ENCODE data around the gene WIPF2.

The WIPF2 gene

DNA sequence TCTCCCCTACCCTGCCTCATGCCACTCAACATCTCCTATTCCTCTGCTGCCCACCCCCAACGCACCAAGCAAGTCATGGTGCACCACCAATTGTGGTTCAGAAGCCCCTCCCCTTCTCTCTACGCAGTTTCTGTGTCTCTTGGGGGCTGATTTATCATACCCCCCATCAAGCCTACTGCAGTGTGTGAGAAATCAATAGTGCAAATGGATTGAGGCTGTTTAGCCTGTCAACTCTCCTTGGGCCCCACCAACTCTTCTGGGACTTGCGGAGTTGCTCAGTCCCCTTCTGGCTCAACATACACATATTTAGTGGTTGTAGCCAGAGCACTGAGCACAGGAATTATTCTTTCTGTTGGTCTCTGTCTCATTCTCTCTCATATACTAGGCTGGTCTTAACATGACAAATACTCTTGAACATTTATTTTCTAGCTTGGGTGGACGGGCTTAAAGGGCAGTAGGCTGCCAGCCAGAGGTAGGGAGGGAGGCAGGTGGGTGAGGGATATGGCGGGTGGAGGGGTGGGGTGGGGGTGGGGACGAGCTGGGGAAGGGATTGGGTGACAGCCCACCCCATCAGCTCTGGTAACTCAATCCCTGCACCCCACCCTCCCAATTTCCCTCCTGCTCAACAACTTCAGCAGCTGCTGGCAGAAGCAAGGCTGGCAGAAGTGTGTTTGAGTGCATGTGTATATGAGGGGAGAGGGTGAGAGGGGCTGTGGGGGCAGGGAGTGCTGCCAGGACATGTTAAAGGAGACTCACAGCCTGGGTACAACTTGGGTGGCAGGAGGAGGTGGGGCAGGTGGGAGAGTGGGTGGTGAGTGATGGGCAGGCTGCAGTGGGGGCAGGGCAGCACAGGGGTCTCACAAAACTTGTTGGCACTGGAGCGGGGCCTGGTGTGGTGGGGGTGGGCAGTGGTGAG is 94.8 kb downstream of the WIPF2 start:
- no peak for DNase-seq (ENCODE audit: low read depth in 3 of 3)

DNA sequence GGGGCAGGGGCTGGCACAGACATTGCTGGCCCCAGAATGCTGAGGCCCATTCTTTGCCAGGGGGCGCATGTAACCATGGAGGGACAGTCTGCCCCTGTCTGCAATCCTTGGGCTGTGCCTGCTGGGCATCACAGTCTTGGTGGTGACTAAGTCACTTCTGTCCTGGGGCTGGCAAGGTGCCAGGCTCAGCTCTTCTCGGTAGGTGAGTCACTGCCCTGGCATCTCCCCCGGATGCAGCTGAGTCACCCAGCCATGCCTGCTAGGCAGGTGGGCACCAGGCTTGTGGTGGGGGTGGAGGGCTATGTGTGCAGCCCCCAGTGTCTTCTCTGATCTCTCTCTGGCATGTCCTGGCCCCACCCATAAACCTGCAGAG is 95.5 kb downstream of the WIPF2 start:
- DNase-seq (ENCODE audit: low read depth in 3 of 3), result peak; percentile 68 to 89 (median 83)

DNA sequence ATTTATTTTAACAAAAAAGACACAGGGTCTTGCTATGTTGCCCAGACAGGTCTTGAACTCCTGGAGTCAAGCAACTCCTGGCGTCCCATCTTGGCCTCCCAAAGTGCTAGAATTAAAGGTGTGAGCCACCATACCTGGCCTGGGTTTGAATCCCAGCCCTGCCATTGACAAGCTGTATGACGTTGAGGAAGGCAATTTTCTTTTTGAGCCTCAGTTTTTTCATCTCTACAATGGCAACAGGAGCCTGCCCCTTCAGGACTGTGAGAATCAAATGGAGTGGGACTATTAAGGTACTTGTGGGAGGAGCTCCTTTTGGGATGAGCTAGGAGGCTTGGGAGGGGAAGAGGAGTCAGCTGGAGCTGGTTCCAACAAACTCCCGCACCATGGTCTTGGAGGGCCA is 96.1 kb downstream of the WIPF2 start:
- no peak for DNase-seq (ENCODE audit: low read depth in 3 of 3)

DNA sequence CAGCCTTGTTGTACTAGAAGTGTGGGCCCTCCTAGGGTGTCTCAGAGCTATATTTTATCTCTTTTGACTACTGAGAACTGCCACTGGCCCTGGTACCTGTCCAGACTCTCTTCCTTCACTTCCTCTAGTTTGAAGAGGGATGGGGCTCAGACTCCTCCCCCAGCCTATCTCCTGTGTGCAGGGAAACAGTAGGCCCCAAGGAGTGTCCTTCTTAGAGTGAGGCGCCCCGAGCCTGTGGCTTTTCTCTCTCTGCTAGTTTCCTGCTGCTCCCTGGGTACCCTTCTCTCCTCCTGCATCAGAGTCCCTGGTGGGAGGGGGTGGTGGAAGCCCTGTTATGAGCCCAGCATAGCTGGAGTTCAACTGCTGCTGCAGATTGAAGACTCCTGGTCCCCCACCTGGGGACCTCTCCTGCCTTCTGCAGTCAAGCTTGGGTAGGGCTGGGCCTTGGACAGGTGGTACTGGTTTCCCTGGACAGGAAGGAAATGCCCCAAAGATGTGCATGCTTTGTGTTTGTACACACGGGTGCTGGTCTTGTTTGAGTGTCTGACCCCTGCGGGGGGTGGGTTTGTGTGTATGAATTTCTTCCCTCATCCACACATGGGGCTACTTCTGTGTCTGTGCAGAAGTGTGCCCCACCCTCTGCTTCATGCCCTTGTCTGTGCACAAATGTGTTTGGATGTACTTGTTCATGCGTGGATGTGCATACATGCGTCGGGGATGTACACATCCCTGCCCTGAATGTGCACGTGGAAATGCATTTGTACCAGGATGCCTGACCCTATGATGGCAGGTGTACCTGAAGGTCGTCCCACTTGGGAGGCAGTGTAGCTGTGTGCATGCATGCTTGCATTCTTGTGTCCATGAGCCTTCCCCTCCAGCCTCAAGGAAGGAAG is 96.8 kb downstream of the WIPF2 start:
- DNase-seq (ENCODE audit: low read depth in 3 of 3), result no peak

DNA sequence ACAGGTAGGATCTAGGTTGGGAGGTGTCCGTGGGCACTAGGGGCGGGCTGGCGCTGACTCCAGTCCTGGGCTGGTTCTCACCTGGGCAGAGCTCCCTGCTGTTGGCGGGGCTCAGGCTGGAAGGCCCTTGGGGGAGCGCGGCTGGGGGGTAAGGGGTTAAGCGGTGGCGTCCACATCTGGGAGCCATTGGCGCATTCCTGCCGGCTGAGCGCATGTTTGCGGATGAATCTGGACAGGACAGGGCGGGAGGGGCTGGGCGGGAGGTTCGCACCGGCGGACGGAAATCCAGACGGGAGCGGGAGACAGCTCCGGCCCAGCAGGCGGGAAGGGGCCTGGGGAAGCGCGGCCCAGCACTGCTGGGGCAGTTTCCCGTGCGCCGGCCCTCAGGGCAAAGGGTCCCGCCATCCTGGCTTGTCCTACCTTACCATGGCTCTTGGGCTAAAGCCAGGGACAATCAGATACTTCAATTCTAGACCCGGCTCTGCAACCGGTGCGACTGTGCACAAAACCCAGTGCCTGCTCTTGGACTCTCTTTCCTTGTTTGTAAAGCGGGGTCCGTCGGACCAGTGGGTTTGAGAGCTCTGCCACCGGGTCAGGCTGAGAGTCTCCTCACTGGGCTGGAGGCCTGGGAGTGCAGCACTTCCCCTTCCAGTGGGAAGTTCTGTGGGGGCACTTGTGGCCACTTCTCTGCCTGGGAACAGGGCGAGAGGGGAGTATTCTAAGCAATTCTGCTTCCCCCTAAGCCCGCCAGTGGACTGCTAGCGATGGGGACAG is 97.7 kb downstream of the WIPF2 start:
- DNase-seq (ENCODE audit: low read depth in 3 of 3), result no peak

DNA sequence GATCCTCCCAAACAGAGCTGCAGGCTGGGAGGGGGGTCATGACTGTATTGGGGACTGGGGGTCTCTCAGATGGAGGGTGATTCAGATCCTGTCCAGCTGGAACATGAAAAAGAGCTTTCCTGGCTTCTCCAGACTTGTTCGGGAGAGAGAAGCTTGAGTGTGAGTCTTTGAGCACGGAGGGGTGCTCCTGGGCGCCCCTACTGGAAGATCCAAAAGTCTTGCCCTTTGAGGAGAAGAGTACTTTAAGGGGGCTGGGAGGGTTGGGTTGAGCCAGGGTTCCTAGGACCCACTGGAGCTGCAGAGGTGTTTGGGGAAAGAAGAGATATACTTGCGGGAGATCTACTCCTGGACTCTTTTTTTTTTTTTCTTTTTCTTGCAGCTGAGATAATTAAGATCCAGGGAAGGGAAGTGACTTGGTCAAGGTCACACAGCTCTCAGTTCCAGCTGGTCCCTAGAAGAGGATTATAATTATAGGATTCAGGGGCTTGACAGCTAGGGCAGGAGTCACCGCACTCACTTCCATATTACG is 98.3 kb downstream of the WIPF2 start:
- no peak for DNase-seq (ENCODE audit: low read depth in 3 of 3)

DNA sequence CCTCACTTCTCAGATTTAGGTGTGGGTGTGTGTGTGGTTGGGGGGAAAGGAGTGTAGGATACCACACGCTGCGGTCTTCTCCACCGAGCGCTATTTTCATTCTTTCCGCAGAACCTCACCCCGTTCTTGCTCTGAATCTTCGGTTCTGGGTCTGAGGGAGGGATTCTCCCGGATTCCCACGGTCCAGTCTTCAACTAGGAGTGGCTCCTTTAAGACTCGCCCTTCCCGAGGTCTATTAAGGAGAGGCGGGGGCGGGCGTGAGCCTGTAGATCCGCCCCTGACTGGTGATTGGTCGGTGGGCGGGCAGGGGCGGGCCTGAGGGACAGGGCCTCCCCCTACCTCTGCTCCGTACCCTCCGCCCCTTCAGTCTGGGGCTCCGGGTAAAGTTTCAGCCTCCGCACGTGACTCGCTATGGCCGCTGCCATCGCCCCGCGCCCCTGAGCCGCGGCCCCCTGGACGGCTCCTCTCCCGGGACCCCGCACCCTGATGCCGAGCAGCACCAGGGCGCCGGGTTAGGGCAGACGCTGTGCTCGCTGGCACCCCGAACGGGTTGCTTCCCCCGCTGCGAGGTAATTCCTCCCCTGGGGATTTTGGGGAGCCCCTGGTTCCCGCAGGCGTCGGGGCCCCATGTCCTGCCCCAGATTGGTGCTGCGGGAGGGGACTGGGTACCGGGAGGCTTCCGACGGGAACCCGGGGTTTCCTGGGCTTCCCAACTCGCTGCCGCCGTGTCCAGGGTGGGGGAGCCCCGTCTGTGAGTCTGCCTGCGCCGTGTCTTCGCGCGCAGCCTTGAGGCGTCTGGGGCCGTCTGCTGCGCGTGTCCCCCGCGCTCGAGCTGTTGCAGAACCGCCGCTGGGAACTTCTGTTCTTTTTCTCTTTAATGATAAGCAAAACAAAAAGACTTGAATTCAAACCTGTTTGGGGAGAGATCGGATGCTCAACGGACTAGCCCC is 99.1 kb downstream of the WIPF2 start:
- peak; percentile 87 to 88 (median 87) for DNase-seq (ENCODE audit: low read depth in 3 of 3)

DNA sequence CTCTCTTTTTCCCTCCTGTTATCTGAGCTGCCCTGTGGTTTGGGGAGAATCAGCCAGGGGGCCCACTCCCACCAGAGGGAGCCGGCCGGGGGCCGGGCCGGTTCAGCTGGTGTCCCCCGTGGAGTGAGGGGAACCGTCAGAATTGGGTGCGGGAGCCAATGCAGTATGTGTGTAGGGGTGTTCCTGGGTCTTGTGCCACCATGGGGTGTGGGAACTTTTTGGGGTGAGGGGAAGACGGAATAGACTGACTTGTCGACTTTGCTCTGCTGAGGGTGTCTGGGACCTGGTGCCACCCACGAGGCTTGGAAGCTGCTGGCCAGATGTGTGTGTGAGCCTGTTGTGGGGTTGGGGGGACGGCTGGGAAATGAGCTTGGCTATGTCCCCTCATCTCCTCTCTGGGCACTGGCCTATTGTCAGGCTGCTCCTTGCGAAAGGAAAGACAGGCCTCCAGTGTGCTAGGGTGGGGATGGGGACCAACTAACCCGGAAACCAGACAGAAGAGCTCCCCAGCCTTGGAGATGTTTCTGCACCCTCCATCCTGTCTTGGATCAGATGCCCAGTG is 99.8 kb downstream of the WIPF2 start:
- no peak for DNase-seq (ENCODE audit: low read depth in 3 of 3)

DNA sequence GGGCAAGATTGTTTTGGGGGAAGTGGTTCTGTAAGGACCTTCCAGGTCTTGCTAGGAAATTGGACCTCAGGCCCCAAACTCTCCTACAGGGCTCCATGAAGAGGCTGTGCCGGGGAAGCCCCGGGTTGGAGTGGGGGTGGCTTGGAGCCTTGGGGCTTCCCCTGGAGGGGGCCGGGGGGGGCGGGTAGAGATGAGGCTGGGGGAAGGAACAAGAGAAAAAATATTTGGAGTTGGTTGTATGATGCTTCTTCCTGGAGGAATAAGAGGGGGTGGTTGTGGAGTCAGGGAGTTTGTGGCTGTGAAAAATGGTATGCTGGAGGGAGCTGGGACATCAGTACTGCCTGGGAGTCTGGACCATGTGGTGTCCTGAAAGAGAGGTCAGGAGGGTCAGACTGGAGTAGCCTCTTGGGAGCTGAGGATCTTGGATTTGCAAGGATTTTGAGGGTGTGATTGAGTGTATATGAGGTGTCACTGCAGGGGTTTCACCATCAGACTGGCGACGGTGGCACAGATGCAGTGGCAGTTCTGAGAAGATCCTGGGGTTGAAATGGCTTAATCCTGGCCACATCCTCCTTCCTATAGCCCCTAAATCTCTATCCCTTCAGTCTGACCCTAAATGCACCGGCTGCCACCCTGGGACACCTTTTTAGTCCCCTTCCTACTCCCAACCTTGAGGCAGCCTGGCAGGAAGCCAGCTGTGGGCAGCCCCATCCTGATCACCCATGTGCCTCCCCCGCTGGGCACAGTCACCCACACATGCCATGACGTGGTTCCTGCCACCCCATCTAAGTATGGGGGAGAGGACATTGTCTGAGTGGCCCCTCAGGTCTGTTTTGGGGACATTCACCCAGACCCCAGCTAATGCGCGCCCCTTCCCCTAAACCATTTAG is 100.8 kb downstream of the WIPF2 start:
- DNase-seq (ENCODE audit: low read depth in 3 of 3), result peak in 2 of 3 experiments; percentile 72 to 78

DNA sequence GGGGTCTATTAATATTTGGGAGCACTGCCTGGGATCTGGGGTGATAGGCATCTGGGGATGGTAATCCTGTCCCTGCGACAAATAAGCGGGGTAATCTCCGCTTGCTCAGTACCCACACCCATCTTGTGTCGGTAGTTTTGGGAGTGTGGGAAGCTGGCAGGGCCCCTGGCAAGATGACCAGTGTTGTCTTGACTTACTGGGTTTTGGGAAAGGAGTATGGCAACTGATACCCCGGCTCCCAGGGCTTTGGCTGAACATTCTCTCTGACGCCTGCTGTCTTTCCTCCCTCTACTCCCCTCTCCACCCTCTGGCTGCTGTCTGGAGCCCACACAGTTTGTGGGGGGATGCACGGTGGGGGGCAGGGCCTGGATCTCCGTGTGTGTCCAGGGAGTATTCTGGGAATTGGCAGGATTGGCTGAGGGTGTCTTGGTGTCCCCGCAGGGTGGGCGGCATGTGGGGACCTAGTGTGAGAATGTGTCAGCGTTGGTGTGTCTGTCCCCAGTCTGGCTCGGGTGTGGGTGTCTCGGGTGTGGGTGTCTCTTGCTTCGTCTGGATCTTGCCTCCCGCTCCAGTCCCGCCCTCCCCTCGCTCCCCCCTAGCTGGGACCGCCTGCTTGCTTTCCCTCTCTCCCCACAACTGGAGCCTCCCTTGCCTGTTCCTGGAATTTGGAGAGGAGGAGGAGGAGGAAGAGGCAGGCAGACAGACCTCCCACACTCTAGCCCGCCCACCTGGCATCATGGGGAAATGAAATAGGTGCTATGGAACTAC is 101.8 kb downstream of the WIPF2 start:
- DNase-seq (ENCODE audit: low read depth in 3 of 3), result peak in 1 of 3 experiments; percentile 62

DNA sequence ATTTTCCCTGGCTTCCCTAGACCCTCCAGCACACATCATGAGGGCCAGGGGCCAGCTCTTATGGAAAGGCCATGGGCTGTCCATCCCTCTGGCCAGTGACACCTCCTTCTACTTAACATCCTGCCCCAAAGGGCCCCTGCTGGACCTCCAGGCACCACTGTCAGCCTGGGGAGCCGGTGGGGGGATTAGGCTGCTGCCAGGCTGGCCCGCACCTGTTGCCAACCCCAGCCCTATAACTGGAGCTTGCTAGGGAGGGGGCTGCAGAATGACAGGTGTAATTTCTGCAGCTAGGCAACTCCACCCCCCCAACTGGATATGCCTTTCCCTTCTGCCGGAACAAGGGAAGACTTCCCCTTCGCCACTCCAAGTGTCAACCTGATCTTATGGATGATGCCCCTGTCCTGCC is 102.4 kb downstream of the WIPF2 start:
- no peak for DNase-seq (ENCODE audit: low read depth in 3 of 3)

DNA sequence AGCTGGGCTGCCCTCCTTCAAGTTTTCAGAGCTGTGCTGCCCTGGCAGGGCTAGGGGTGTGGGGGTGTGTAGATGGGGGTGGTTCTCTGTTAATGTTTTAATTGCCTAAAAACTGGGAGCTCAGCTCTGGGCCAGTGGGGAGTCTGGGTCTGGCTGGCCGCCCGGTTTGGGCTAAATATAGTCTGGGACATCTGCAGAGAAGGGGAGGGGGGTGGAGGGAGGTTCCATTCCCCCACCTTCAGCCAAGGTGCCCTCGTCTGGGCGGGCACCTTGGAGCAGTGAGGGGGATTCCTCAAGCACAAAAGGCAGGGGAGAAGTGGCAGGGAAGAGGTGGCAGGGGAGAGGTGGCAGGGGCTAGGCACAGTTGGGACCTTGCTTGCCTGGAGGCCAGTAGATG is 102.9 kb downstream of the WIPF2 start:
- DNase-seq (ENCODE audit: low read depth in 3 of 3), result no peak

DNA sequence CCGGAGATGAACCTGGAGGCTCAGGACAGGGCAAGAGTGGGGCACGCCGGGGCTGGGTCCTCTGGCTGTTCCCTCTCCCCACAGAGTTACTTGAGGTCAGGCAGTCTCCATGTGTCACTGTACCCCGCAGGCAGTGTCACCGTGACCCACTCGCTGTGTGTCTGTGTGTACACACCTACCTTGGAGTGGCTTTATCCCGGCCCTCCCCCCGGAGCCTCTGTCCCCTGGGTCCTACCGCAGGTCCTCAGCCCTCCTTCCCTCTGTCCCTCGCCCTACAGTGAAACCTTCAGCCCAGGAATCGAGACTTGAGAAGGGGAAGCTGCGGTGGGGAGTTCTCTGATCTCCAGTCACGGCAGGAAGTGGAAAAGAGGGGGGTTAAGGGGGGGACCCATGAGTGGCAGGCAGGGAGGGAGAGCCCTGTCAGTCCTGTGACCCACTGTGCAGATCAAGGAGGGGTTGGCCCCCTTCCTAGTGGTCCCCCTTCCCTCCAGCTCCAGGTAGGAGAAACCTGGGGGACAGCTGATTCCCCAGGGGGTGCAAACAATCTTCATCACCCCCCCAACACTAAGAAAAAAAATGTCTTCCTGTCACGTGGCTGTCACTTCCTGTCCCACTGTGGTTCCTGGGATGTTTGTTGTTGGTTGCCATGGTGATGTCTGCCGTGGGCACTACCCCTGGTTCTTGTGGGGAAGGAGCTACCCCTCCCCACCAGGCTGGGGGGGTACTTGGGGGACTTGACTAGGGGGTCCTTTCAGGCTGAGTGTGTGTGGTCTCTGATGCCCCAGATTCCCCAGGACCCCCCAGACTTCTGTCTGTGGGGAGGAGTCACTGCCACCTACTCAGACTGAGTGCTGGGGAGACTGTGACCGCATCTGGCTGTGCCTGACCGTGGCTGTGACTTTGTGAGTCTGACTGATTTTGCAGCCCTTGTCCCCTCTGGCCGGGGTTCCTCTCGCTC is 103.5 kb downstream of the WIPF2 start:
- peak in 2 of 3 experiments; percentile 68 to 71 for DNase-seq (ENCODE audit: low read depth in 3 of 3)

DNA sequence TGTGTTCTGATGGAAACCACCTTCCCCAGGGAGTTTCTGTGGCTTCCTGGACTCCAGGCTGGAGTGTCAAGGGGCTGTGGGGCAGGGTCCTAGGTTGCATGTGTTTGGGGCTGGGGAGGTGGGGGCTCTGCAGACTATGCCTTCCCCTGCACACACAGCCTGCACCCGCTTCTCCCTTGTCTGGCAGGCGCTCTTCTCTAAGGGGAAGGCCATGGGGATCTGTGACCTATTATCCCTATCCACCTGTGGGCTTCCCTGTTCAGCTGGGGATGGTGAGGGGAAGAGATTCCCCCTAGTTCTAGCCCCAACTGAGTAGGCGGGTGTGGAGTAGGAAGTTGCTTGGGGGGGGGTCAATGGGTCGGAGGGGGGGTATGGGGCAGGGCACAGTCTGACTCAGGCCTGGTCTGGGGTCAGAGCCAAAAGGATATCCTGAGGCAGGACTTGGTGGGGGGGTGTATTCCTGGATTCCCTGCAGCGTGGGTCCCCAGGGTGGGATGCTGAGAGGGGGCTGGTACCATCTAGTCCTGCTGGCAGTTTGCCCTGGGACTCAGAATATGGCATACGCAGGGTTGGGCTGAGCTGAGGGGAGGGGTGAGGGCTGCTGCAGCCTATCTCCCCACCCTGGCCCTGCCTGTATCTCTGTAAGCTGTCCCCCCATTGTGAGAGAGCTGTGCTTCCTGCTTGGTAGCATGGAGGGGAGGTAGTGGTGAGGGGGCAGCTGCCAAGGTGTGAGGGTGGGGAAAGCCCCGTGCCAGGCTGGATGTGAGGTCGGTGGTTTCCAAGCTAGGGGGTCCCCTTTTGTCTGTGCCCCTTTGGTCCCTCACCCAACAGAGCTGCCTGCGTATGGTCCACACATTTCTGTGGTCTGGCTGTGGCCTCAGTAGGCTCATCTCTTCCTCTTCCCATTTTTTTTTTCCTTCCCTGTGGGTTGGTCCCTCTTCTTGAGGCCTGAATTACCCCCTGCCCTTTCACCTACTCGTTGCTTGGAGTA is 104.6 kb downstream of the WIPF2 start:
- DNase-seq (ENCODE audit: low read depth in 3 of 3), result peak in 1 of 3 experiments; percentile 70

DNA sequence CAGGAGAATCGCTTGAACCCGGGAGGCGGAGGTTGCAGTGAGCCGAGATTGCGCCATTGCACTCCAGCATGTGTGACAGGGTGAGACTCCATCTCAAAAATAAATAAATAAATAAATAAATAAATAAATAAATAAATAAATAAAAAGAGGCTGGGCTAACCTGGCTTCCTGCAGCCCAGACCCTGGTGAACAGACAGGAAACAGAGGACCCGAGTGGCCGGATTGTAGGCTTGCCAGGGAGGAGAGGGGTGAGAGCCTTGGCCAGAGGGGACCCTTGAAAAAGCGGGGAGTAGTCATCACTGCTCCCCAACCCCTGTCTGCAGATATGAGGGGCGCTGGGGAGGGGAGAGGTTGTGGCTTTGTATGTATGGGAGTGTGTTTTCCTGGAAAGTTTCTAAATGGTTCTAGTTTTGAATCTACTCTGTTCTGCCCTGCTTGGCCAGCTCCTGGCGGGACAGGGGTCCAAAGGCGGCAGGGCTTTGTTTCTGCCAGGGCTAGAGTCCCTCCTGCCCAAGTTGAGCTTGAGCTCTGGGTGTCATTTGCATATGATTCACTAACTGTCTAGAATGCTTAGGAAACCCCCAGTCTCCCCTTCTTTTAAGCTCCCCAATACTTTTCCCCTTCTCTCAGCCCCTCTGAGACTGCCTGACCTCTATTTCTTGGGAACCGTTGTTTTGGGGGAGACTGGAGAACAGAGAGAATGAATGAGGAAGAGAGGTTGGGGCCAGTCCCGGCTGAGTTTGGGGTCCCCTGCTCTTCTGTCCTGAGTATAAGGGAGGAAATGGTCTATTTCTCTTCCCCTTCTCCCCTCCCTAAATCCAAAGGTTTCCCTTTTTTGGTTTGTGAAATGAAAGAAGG is 106.3 kb downstream of the WIPF2 start:
- DNase-seq (ENCODE audit: low read depth in 3 of 3), result no peak
